ENCODE measurements around the gene ATP5PD. TPM values are rescaled to one million over a fixed set of nuclear protein-coding genes. Genes with fewer than 3 reads are reported as not detected.
"Not testable (repeated sequence)": the region's sequence is repeated elsewhere in the genome, so short reads cannot be mapped to it uniquely, and the experiment has no call there.

The ATP5PD gene
- total and polyA plus RNA-seq, 2 donors = 288 to 390 TPM

DNA sequence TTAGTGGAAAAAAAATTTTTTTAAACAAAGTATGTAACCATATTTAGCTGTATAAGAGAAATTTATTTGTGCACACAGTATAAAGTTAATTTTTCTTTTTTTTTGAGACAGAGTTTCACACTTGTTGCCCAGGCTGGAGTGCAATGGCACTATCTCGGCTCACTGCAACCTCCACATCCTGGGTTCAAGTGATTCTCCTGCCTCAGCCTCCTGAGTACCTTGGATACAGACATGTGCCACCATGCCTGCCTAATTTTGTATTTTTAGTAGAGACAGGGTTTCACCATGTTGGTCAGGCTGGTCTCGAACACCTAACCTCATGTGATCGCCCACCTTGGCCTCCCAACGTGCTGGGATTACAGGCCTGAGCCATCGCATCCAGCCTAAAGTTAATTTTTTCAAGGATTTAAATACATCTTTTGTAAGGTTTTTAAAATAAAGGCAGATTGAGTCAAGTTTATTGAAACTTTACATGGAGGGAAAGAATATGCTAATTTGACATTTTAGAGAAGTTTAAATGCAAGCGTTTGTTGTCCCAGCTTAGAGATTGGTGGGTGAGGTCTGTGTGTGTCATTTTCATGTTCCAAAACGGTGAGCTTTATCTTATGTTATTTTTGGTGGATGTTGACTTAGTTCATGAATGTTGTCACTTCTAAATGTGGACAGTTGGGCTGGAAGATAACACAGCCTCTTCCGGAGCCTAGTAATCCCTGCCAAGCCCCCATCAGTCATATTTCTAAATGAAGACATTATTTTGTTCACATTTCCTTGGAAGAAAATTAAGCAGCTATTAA is 24.9 kb upstream of the ATP5PD start:
- not testable (repeated sequence) for H3K4me1 ChIP-seq (ENCODE audit: control insufficient read depth in 2 of 2, insufficient read depth in 2 of 2, low read length in 2 of 2); H3K9me3 ChIP-seq (ENCODE audit: control insufficient read depth in 2 of 2, insufficient read depth in 1 of 2, low read length in 1 of 2); H3K27me3 ChIP-seq (ENCODE audit: control insufficient read depth in 2 of 2, insufficient read depth in 1 of 2, low read length in 1 of 2); H3K36me3 ChIP-seq (ENCODE audit: control insufficient read depth in 2 of 2, insufficient read depth in 2 of 2, low read length in 1 of 2); H3K4me3 ChIP-seq (ENCODE audit: low read length in 2 of 2); H3K27ac ChIP-seq (ENCODE audit: low read depth in 1 of 2, low read length in 1 of 2); DNase-seq (ENCODE audit: low read depth in 6 of 9, low spot score in 9 of 9)
- 95% methylated on average over 8 of the region's 8 CpGs for WGBS

GRCh38 chr17:75069783-75070182 is 23.0 kb upstream of the ATP5PD start:
- no peaks in the 10 kb centered on the region for H3K27me3 ChIP-seq (ENCODE audit: control insufficient read depth in 2 of 2, insufficient read depth in 1 of 2, low read length in 1 of 2)
- H3K4me1 ChIP-seq (ENCODE audit: control insufficient read depth in 2 of 2, insufficient read depth in 2 of 2, low read length in 2 of 2) = peaks cover 2 to 19% of the 10 kb centered on the region in 2 donors
- no peaks in the 10 kb centered on the region for H3K9me3 ChIP-seq (ENCODE audit: control insufficient read depth in 2 of 2, insufficient read depth in 1 of 2, low read length in 1 of 2)
- H3K36me3 ChIP-seq (ENCODE audit: control insufficient read depth in 2 of 2, insufficient read depth in 2 of 2, low read length in 1 of 2) = peaks cover 0 to 6% of the 10 kb centered on the region in 2 donors
- H3K4me3 ChIP-seq (ENCODE audit: low read length in 2 of 2) = no peak overlapping the region
- WGBS = 97% methylated on average over 2 of the region's 2 CpGs
- no peak for DNase-seq (ENCODE audit: low read depth in 6 of 9, low spot score in 9 of 9)
- no peak overlapping the region for H3K27ac ChIP-seq (ENCODE audit: low read depth in 1 of 2, low read length in 1 of 2)

- DNase-seq (ENCODE audit: low read depth in 6 of 9, low spot score in 9 of 9) = no peak
- WGBS = 96% methylated on average over 8 of the region's 8 CpGs
Observed at GRCh38 chr17:75068750-75069149, 22.0 kb upstream of the ATP5PD start.

DNA sequence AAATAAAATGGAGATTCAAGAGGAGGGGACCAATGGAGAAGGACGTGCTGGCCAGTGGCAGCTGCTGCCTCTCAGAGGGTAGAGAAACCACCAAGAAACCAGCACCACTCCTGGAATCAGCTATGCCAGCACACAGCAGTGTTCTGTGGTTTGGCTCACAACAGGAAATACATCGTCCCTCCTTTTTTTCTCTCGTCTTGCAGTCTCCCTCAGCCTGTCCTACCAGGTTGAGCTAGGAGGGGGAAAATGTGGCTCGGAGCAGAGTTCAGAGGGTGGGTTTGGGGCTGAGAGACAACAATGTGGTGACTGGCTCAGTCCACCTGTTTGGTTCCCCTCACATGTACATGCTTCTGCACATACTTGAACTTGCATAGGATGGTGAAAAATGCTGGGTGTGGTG is 21.1 kb upstream of the ATP5PD start:
- Histone ChIP-seq H3K9me3 (ENCODE audit: control insufficient read depth in 2 of 2, insufficient read depth in 1 of 2, low read length in 1 of 2) (no peaks in the 10 kb centered on the region), H3K4me3 (ENCODE audit: low read length in 2 of 2) (no peak overlapping the region), H3K27me3 (ENCODE audit: control insufficient read depth in 2 of 2, insufficient read depth in 1 of 2, low read length in 1 of 2) (no peaks in the 10 kb centered on the region), H3K27ac (ENCODE audit: low read depth in 1 of 2, low read length in 1 of 2) (peak overlapping the region; percentile 64 to 75), H3K36me3 (ENCODE audit: control insufficient read depth in 2 of 2, insufficient read depth in 2 of 2, low read length in 1 of 2) (peaks cover 17 to 26% of the 10 kb centered on the region in 2 donors), H3K4me1 (ENCODE audit: control insufficient read depth in 2 of 2, insufficient read depth in 2 of 2, low read length in 2 of 2) (peaks cover 2 to 19% of the 10 kb centered on the region in 2 donors)
- DNase-seq (ENCODE audit: low read depth in 6 of 9, low spot score in 9 of 9) = peak in 2 of 9 donors; percentile 49 to 73
- WGBS = 3% methylated on average over 4 of the region's 4 CpGs

More at GRCh38 chr17:75068750-75069149, 22.0 kb upstream of the ATP5PD start:
- no peak overlapping the region for H3K27ac ChIP-seq (ENCODE audit: low read depth in 1 of 2, low read length in 1 of 2)
- H3K36me3 ChIP-seq (ENCODE audit: control insufficient read depth in 2 of 2, insufficient read depth in 2 of 2, low read length in 1 of 2) = peaks cover 8 to 17% of the 10 kb centered on the region in 2 donors
- no peaks in the 10 kb centered on the region for H3K9me3 ChIP-seq (ENCODE audit: control insufficient read depth in 2 of 2, insufficient read depth in 1 of 2, low read length in 1 of 2)
- peaks cover 2 to 19% of the 10 kb centered on the region in 2 donors for H3K4me1 ChIP-seq (ENCODE audit: control insufficient read depth in 2 of 2, insufficient read depth in 2 of 2, low read length in 2 of 2)
- no peaks in the 10 kb centered on the region for H3K27me3 ChIP-seq (ENCODE audit: control insufficient read depth in 2 of 2, insufficient read depth in 1 of 2, low read length in 1 of 2)
- no peak overlapping the region for H3K4me3 ChIP-seq (ENCODE audit: low read length in 2 of 2)

- Histone ChIP-seq H3K9me3 (ENCODE audit: control insufficient read depth in 2 of 2, insufficient read depth in 1 of 2, low read length in 1 of 2) (no peaks in the 10 kb centered on the region), H3K36me3 (ENCODE audit: control insufficient read depth in 2 of 2, insufficient read depth in 2 of 2, low read length in 1 of 2) (peaks cover 37 to 44% of the 10 kb centered on the region in 2 donors), H3K4me3 (ENCODE audit: low read length in 2 of 2) (no peak overlapping the region), H3K4me1 (ENCODE audit: control insufficient read depth in 2 of 2, insufficient read depth in 2 of 2, low read length in 2 of 2) (peaks cover 2 to 19% of the 10 kb centered on the region in 2 donors), H3K27ac (ENCODE audit: low read depth in 1 of 2, low read length in 1 of 2) (no peak overlapping the region), H3K27me3 (ENCODE audit: control insufficient read depth in 2 of 2, insufficient read depth in 1 of 2, low read length in 1 of 2) (no peaks in the 10 kb centered on the region)
- no peak for DNase-seq (ENCODE audit: low read depth in 6 of 9, low spot score in 9 of 9)
- 71% methylated on average over 6 of the region's 6 CpGs for WGBS
Observed at GRCh38 chr17:75065562-75066151, 18.9 kb upstream of the ATP5PD start.

DNA sequence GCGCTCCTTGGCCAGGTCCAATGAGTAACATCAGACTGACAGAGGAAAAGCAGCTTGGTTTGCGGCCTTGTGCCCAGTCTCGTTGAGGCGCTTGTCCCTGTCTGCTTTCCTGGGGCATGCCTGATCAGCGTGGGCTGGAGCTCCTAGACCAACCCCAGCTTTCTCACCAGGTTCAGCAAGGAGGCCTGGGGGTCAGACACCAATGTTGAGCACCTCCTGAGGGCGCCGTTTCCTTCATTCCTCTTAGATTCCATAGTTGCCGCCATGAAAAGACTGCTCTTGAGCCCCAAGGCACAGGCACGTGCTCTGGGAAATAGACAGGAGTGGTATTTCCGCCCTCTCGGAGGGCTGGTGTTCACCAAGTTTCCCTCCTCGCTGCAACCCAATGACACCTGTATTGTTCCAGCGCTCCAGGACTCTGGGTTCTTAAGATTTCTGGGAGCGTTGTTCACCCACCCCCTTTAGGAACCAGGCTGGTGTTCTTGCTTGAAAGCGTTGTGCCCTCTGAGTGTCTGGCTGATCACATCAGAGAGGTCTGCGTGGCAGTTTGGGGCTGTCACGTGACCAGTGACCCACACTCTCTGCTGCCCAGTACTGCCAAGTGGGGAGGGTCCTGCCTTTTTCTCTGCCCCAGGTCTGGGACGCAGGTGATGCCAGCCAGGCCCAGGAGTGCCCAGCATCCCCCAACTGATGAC is 18.2 kb upstream of the ATP5PD start:
- H3K36me3 ChIP-seq (ENCODE audit: control insufficient read depth in 2 of 2, insufficient read depth in 2 of 2, low read length in 1 of 2) = peaks cover 42 to 50% of the 10 kb centered on the region in 2 donors

GRCh38 chr17:75064460-75064859 is 17.7 kb upstream of the ATP5PD start:
- H3K4me3 ChIP-seq (ENCODE audit: low read length in 2 of 2) = no peak overlapping the region
- H3K27me3 ChIP-seq (ENCODE audit: control insufficient read depth in 2 of 2, insufficient read depth in 1 of 2, low read length in 1 of 2) = no peaks in the 10 kb centered on the region
- H3K9me3 ChIP-seq (ENCODE audit: control insufficient read depth in 2 of 2, insufficient read depth in 1 of 2, low read length in 1 of 2) = no peaks in the 10 kb centered on the region
- no peak overlapping the region for H3K27ac ChIP-seq (ENCODE audit: low read depth in 1 of 2, low read length in 1 of 2)
- peaks cover 48 to 55% of the 10 kb centered on the region in 2 donors for H3K36me3 ChIP-seq (ENCODE audit: control insufficient read depth in 2 of 2, insufficient read depth in 2 of 2, low read length in 1 of 2)
- WGBS = 96% methylated on average over 8 of the region's 8 CpGs
- no peak for DNase-seq (ENCODE audit: low read depth in 6 of 9, low spot score in 9 of 9)
- peaks cover 2 to 24% of the 10 kb centered on the region in 2 donors for H3K4me1 ChIP-seq (ENCODE audit: control insufficient read depth in 2 of 2, insufficient read depth in 2 of 2, low read length in 2 of 2)

More for the DNA sequence above, 18.2 kb upstream of the ATP5PD start:
- no peaks in the 10 kb centered on the region for H3K27me3 ChIP-seq (ENCODE audit: control insufficient read depth in 2 of 2, insufficient read depth in 1 of 2, low read length in 1 of 2)
- 98% methylated on average over 18 of the region's 18 CpGs for WGBS
- no peaks in the 10 kb centered on the region for H3K9me3 ChIP-seq (ENCODE audit: control insufficient read depth in 2 of 2, insufficient read depth in 1 of 2, low read length in 1 of 2)
- H3K4me1 ChIP-seq (ENCODE audit: control insufficient read depth in 2 of 2, insufficient read depth in 2 of 2, low read length in 2 of 2) = peaks cover 2 to 19% of the 10 kb centered on the region in 2 donors
- no peak for DNase-seq (ENCODE audit: low read depth in 6 of 9, low spot score in 9 of 9)
- H3K27ac ChIP-seq (ENCODE audit: low read depth in 1 of 2, low read length in 1 of 2) = no peak overlapping the region
- no peak overlapping the region for H3K4me3 ChIP-seq (ENCODE audit: low read length in 2 of 2)

DNA sequence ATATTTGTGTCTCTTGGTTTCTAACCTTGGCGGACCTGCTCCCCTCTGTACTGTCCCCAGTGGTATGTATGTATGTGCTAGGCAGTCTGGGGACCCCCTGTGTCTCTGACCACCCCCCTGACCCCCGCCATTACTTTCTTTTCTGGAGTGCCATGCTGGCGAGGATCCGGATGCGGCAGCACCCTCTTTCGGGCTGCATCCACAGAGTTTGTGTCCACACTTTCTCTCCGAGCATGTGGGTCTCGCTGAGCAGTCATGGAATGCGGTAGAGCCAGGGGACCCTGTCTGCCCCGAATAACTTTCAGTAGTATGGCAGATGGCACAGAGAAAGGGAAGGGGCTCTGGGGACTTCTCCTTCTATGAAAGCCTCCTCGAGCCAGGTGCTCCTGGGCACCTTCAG is 17.3 kb upstream of the ATP5PD start:
- Histone ChIP-seq H3K4me3 (ENCODE audit: low read length in 2 of 2) (no peak overlapping the region), H3K36me3 (ENCODE audit: control insufficient read depth in 2 of 2, insufficient read depth in 2 of 2, low read length in 1 of 2) (peaks cover 51 to 58% of the 10 kb centered on the region in 2 donors), H3K27me3 (ENCODE audit: control insufficient read depth in 2 of 2, insufficient read depth in 1 of 2, low read length in 1 of 2) (no peaks in the 10 kb centered on the region), H3K4me1 (ENCODE audit: control insufficient read depth in 2 of 2, insufficient read depth in 2 of 2, low read length in 2 of 2) (peaks cover 2 to 24% of the 10 kb centered on the region in 2 donors), H3K9me3 (ENCODE audit: control insufficient read depth in 2 of 2, insufficient read depth in 1 of 2, low read length in 1 of 2) (no peaks in the 10 kb centered on the region), H3K27ac (ENCODE audit: low read depth in 1 of 2, low read length in 1 of 2) (no peak overlapping the region)
- WGBS = 98% methylated on average over 11 of the region's 11 CpGs
- no peak for DNase-seq (ENCODE audit: low read depth in 6 of 9, low spot score in 9 of 9)

DNA sequence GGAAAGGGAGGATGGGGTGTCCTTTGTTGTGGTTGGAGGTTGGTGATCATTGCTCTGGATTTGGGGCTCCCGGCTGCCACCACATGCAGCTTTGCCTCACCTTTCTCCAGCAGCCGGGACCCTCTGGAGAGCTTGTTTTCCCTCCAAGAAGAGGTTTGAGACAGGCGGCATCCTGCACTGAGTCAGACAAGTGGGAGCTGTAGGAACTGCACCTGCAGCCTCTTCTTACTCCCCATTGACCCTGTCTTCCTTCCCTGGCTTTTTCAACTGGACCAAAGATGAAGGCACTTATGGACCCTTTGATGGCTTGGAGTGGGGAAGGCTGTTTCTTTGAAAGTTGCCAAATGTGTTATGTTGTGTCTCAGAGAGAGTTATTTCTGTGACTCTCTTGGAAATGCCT is 16.9 kb upstream of the ATP5PD start:
- H3K27ac ChIP-seq (ENCODE audit: low read depth in 1 of 2, low read length in 1 of 2) = no peak overlapping the region
- no peaks in the 10 kb centered on the region for H3K27me3 ChIP-seq (ENCODE audit: control insufficient read depth in 2 of 2, insufficient read depth in 1 of 2, low read length in 1 of 2)
- 93% methylated on average over 3 of the region's 3 CpGs for WGBS
- H3K4me1 ChIP-seq (ENCODE audit: control insufficient read depth in 2 of 2, insufficient read depth in 2 of 2, low read length in 2 of 2) = peaks cover 2 to 24% of the 10 kb centered on the region in 2 donors
- H3K4me3 ChIP-seq (ENCODE audit: low read length in 2 of 2) = no peak overlapping the region
- DNase-seq (ENCODE audit: low read depth in 6 of 9, low spot score in 9 of 9) = no peak
- H3K9me3 ChIP-seq (ENCODE audit: control insufficient read depth in 2 of 2, insufficient read depth in 1 of 2, low read length in 1 of 2) = no peaks in the 10 kb centered on the region
- peaks cover 51 to 58% of the 10 kb centered on the region in 2 donors for H3K36me3 ChIP-seq (ENCODE audit: control insufficient read depth in 2 of 2, insufficient read depth in 2 of 2, low read length in 1 of 2)

Measured in thymus (tissue), 11 donors.